Measurements from ENCODE around the gene STX18.
"Not testable (repeated sequence)": the region's sequence is repeated elsewhere in the genome, so short reads cannot be mapped to it uniquely, and the experiment has no call there.

The STX18 gene

GRCh38 chr4:4554234-4554633 lies 12.4 kb upstream of the STX18 start:
- peak; percentile 11 for DNase-seq (ENCODE audit: low read depth)

GRCh38 chr4:4552042-4552441 lies 10.2 kb upstream of the STX18 start:
- not testable (repeated sequence) for DNase-seq (ENCODE audit: low read depth)

GRCh38 chr4:4550161-4550560 lies 8.3 kb upstream of the STX18 start:
- DNase-seq (ENCODE audit: low read depth): not testable (repeated sequence)

- DNase-seq (ENCODE audit: low read depth): peak; percentile 57
Measured at GRCh38 chr4:4549534-4549933, 7.7 kb upstream of the STX18 start.

GRCh38 chr4:4542774-4543485 lies 1.1 kb upstream of the STX18 start:
- no peak for DNase-seq (ENCODE audit: low read depth)

- peak; percentile 79 for DNase-seq (ENCODE audit: low read depth)
Measured at GRCh38 chr4:4541040-4541631, 712 bp downstream of the STX18 start.

DNA sequence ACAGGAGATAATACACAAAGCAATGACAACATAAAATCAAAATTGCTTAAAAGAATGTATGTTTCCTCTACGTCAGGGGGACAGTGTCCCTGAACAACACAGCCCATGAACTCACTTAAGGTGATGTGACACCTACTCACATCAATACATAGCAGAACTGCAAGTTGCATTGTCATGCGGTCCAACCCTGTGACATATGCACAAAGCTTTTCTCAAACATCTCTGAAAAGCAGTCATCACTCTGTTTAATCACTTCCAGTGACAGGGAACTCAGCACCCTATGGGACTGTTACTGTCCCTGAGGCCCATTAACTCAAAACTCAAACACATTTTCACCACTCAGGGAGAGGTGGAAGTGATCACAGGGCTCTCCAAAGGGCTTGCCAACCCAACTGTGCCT lies 2.4 kb downstream of the STX18 start:
- no peak for DNase-seq (ENCODE audit: low read depth)

- DNase-seq (ENCODE audit: low read depth): no peak
Measured at GRCh38 chr4:4535590-4535989, 6.3 kb downstream of the STX18 start.

DNA sequence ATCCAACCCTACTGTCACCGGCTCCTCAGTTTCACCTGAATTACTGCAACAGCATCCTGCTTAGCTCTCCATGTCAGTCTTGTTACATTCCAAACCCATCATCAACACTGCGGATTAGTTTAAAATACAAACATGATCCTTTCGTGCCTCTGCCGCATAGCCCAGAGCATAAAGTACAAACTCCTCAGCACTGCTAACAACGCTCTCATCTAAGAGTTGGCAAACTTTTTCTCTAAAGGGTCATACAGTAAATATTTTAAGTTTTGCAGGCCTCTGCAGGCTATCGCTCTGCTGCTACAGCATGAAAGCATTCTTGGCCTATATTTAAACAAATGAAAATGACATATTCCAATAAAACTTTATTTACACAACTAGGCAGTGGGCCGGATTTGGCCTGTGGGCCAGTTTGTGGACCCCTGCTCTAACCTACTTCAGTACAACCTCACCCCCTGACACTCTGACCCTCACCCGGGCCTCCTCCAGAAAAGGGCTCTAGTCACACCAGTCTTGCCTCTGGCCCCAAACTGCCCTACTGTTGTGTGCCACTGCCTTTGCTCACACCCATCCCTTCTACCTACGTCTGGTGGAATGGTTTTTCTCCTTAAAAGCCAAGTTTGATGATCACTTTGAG lies 7.2 kb downstream of the STX18 start:
- DNase-seq (ENCODE audit: low read depth): no peak

- no peak for DNase-seq (ENCODE audit: low read depth)
Measured at GRCh38 chr4:4533461-4534169, 8.2 kb downstream of the STX18 start.

DNA sequence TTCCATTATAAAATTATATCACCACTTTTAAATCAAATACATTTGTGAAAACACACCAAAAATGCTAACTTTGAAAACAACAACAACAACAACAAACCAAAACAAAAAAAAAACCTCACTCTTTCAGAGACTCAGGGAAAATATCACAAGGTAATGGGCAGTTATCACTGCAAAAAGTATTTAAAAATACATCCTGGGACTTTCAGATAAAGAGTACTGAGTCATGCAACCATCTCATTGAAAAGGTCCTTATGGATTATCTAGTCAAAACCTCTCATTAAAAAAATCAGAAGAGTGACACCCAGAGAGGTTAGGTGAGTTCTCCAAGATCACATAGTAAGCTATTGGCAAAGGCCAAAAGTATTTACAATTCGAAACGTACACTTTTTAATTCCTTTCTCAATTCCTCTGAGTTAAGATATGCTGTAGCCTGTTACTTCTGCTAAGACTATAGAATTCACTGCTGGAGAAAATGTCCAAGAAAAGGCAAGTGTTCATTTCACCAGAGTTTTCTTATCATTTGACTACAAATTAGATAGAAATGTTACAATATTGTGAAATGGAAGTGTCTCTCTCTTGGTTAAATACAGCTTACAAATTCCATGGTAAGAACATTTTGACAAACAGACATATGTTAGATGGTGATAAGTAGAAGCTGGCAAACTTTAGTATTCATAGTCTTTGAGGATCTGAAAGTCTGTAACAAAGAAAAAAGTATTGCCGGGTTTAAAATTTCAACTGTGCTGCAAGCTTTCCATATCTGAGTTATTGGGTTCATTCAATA lies 9.3 kb downstream of the STX18 start:
- no peak for DNase-seq (ENCODE audit: low read depth)

DNA sequence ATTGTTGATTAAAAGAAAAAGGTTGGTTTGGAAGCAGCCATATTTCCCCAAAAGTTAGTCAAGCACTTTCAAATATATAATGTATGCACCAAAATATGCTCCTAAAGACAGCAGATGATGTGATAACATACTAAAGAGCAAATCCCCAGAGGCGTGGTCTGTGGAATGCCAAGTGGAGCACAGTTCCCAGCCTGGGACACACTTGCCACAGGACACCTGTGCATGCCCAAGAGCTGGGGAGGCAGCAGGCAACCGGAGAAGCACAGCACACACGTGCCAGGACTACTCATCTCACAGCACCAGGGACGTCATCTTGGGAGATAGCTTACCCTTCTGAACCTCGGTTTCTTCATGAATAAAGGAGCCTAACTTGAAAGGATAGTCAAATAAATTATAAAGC lies 12.5 kb downstream of the STX18 start:
- DNase-seq (ENCODE audit: low read depth): no peak

DNA sequence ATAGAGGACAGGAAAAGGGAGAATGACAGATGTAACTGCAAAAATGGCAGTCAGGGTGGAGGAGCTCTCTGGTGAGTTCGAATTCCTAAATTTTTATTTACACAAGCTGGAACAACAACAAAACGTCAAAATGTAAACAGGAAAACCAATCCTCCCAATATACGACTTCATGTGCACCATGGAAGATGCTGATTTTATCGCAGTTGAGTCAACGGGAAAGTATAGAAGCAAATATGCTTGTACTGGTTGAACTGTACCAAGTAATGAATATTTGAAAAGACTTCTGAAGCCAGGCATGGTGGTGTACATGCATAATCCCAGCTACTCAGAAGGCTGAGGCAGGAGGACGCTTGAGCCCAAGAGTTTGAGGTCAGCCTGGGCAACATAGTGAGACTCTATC lies 15.4 kb downstream of the STX18 start:
- no peak for DNase-seq (ENCODE audit: low read depth)

GRCh38 chr4:4524364-4524763 lies 17.5 kb downstream of the STX18 start:
- no peak for DNase-seq (ENCODE audit: low read depth)

DNA sequence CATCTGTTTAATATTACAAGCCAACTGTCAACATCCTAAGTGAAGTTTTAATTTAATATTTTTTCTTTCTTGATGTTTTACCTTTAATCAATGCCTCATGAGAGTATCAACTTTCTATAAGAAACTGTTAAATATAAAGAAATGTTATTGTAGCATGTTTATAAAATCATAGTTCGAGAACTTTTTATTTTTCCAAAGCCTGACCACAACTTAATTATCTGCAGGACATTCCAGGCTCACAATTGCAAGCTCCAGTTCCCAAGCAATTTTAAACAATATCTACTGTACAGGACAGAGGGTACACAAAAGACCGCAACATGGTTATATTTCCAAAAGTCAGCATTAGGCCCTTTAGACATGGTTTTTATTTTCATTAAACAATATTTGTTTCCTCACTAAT lies 20.1 kb downstream of the STX18 start:
- DNase-seq (ENCODE audit: low read depth): no peak

- no peak for DNase-seq (ENCODE audit: low read depth)
Measured at GRCh38 chr4:4521136-4521535, 20.7 kb downstream of the STX18 start.

DNA sequence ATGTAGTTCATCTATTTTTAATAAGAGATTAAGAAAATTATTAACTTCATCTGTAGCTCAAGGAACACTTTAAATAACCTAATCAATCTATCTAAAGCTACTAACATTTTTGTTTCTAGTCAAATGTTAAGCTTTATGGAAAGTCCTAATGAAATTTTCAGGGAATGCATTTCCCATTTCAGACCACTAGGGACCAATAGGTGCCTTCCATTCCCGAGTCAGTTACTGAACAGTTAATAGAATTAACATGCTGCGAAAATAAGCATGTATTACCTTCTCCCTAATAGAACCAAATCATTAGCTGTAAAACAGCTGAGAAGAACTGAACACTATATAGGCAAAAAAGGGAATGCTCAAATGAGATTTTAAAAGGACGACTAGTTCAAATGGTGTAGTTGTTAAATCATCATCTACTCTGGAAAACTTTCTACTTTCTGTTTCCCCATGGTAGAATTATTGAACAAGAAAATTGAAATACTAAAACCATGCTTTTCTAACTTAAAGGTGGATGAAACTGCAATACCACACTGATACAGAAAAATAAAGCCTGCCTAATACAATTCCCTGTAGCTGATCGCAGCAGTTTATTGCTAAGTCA lies 22.5 kb downstream of the STX18 start:
- DNase-seq (ENCODE audit: low read depth): peak; percentile 55

DNA sequence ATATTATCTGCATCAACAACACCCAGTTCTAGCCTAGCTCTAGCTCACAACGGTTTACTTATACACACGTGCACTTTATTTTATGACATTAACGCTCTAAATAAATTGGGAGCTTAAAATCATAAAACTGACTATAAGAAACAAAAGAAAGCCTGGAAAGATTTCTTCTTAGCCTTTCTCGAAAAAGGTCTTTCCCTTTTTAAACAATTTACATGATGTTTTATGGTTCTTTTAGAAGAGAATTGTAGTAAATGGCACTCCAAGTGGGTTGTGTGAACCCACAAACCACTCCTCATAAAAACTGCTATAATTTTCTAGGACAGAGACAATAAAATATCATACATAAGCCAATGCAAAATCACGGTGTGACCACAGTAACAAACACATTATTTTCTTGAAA lies 23.1 kb downstream of the STX18 start:
- no peak for DNase-seq (ENCODE audit: low read depth)

- DNase-seq (ENCODE audit: low read depth): no peak
Measured at GRCh38 chr4:4514786-4515185, 27.1 kb downstream of the STX18 start.

DNA sequence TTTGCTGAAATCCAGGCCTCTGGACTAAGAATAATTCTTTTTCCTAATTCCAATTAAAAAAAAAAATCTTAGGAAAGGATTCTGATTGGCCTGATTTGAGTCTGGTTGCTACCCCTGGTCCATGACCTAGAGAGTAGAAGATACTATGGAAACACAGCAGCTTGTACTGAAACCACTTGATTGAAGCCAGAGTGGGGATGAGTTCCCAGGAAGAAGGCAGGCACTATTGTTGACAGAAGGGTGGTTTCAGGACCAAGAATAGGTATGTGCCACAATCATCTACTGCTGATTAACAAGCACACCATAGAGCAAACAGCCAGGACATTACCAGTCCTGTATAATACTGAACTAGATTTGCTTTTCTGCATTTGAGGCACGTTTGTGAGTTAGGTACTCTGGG lies 29.6 kb downstream of the STX18 start:
- no peak for DNase-seq (ENCODE audit: low read depth)

DNA sequence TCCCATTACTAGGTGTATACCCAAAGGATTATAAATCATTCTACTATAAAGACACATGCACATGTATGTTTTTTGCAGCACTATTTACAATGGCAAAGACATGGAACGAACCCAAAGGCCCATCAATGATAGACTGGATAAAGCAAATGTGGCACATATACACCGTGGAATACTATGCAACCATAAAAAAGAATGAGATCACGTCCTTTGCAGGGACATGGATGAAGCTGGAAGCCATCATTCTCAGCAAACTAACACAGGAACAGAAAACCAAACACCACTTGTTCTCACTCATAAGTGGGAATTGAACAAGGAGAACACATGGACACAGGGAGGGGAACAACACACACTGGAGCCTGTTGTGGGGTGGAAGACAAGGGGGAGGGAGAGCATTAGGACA lies 31.2 kb downstream of the STX18 start:
- not testable (repeated sequence) for DNase-seq (ENCODE audit: low read depth)

GRCh38 chr4:4509521-4509920 lies 32.3 kb downstream of the STX18 start:
- no peak for DNase-seq (ENCODE audit: low read depth)
